Endothelial cell of umbilical vein (primary cell): ENCODE measurements around the gene CERKL.

ENCODE experiments used
- CTCF ChIP-seq, 2 donors: IDR thresholded peaks; 1 replicate in 1 of 2; 2 replicates in 1 of 2; pipeline ENCODE4 v1.5.1; 2011; ENCODE audit warnings: low read length in 2 of 2, mild to moderate bottlenecking in 2 of 2, moderate library complexity in 2 of 2, control low read depth in 1 of 2, inconsistent platforms in 1 of 2, low read depth in 1 of 2; ENCODE audit not compliant: insufficient read depth in 1 of 2; ENCODE audit errors: extremely low read depth in 1 of 2
- EZH2 ChIP-seq: IDR thresholded peaks from 2 replicates; pipeline ENCODE4 v1.6.1; 2012; ENCODE audit warnings: borderline replicate concordance, low read depth, mild to moderate bottlenecking, moderate library complexity, low read length, inconsistent platforms; ENCODE audit not compliant: severe bottlenecking
- FOS ChIP-seq: IDR thresholded peaks from 2 replicates; pipeline ENCODE4 v1.6.1; 2011; ENCODE audit warnings: mild to moderate bottlenecking, low read length, moderate library complexity, borderline replicate concordance; ENCODE audit not compliant: insufficient read depth
- JUN ChIP-seq: IDR thresholded peaks from 2 replicates; pipeline ENCODE4 v1.6.1; 2011; ENCODE audit warnings: borderline replicate concordance, low read depth; ENCODE audit not compliant: insufficient read length, insufficient read depth
- MAX ChIP-seq: IDR thresholded peaks from 2 replicates; pipeline ENCODE4 v1.6.1; 2011; ENCODE audit not compliant: insufficient read depth, insufficient read length
- POLR2A ChIP-seq: IDR thresholded peaks from 2 replicates; pipeline ENCODE4 v1.6.1; 2012; ENCODE audit warnings: low read depth, mild to moderate bottlenecking, control low read depth, low read length
- POLR2AphosphoS5 ChIP-seq: IDR thresholded peaks from 2 replicates; pipeline ENCODE4 v1.6.1; 2012; ENCODE audit warnings: low read depth, mild to moderate bottlenecking, control low read depth, low read length, moderate library complexity; ENCODE audit not compliant: insufficient read depth

GRCh38 chr2:181697126-181697525 is 40.2 kb upstream of the CERKL start:
- TF ChIP-seq POLR2AphosphoS5, result no peak
- no peak for TF ChIP-seq CTCF (IDR thresholded peaks at IDR 0.05; ENCODE audit: extremely low read depth in 1 of 2, insufficient read depth in 1 of 2, low read depth in 1 of 2, low read length in 2 of 2)
- TF ChIP-seq POLR2A, result no peak
- no peak for TF ChIP-seq JUN
- TF ChIP-seq EZH2, result no peak
- no peak for TF ChIP-seq MAX
- TF ChIP-seq FOS, result no peak
